ENCODE results near the gene ZNF628. TPM values are rescaled to one million over a fixed set of nuclear protein-coding genes. Genes with fewer than 3 reads are reported as not detected.

Gene ZNF628
- total and polyA plus RNA-seq, 2 donors (not counting 1 experiment from before 2014, with no cell fraction given), result 0.49 to 1.3 TPM

Other genes with a start within 250 kb of the ZNF628 start
- gene TMEM86B, start 247.9 kb upstream of the ZNF628 start, total RNA-seq, result 1.3 TPM in 2 replicates
- gene TMEM86B, start 247.9 kb upstream of the ZNF628 start, polyA plus RNA-seq, result 0.34 and 0.62 TPM in 2 replicates
- gene PPP6R1, start 217.6 kb upstream of the ZNF628 start, total RNA-seq, result 19.3 and 34.0 TPM in 2 replicates
- 28.5 and 43.1 TPM in 2 replicates for gene PPP6R1, start 217.6 kb upstream of the ZNF628 start, polyA plus RNA-seq
- 19.8 and 21.5 TPM in 2 replicates for gene HSPBP1, start 196.5 kb upstream of the ZNF628 start, total RNA-seq
- 12.5 and 15.8 TPM in 2 replicates for gene HSPBP1, start 196.5 kb upstream of the ZNF628 start, polyA plus RNA-seq
- gene BRSK1, start 192.6 kb upstream of the ZNF628 start, total RNA-seq, result 3.9 and 5.1 TPM in 2 replicates
- 5.1 and 8.4 TPM in 2 replicates for gene BRSK1, start 192.6 kb upstream of the ZNF628 start, polyA plus RNA-seq
- gene TMEM150B, start 151.3 kb upstream of the ZNF628 start, total RNA-seq, result not detected in 2 replicates
- gene TMEM150B, start 151.3 kb upstream of the ZNF628 start, polyA plus RNA-seq, result not detected in 2 replicates
- gene KMT5C, start 136.7 kb upstream of the ZNF628 start, total RNA-seq, result 4.1 and 4.6 TPM in 2 replicates
- gene KMT5C, start 136.7 kb upstream of the ZNF628 start, polyA plus RNA-seq, result 1.9 and 2.5 TPM in 2 replicates
- gene COX6B2, start 121.9 kb upstream of the ZNF628 start, total RNA-seq, result under 0.01 and 0.17 TPM in 2 replicates
- 0.03 and 0.14 TPM in 2 replicates for gene COX6B2, start 121.9 kb upstream of the ZNF628 start, polyA plus RNA-seq
- not detected in 2 replicates for gene GARIN5B, start 113.4 kb upstream of the ZNF628 start, total RNA-seq
- not detected in 2 replicates for gene GARIN5B, start 113.4 kb upstream of the ZNF628 start, polyA plus RNA-seq
- 0.66 and 1.0 TPM in 2 replicates for gene IL11, start 106.2 kb upstream of the ZNF628 start, total RNA-seq
- 1.2 and 1.3 TPM in 2 replicates for gene IL11, start 106.2 kb upstream of the ZNF628 start, polyA plus RNA-seq
- gene TMEM190, start 99.8 kb upstream of the ZNF628 start, total RNA-seq, result not detected in 2 replicates
- 0.14 TPM in 1 of 2 replicates, not detected in the other for gene TMEM190, start 99.8 kb upstream of the ZNF628 start, polyA plus RNA-seq
- gene TMEM238, start 92.3 kb upstream of the ZNF628 start, total RNA-seq, result 0.26 and 0.33 TPM in 2 replicates
- gene TMEM238, start 92.3 kb upstream of the ZNF628 start, polyA plus RNA-seq, result not detected in 2 replicates
- 146 and 168 TPM in 2 replicates for gene RPL28, start 90.7 kb upstream of the ZNF628 start, total RNA-seq
- gene RPL28, start 90.7 kb upstream of the ZNF628 start, polyA plus RNA-seq, result 548 and 665 TPM in 2 replicates
- gene UBE2S, start 68.8 kb upstream of the ZNF628 start, total RNA-seq, result 37.5 and 41.0 TPM in 2 replicates
- 25.4 and 74.6 TPM in 2 replicates for gene UBE2S, start 68.8 kb upstream of the ZNF628 start, polyA plus RNA-seq
- gene SHISA7, start 33.3 kb upstream of the ZNF628 start, total RNA-seq, result not detected in 2 replicates
- not detected in 2 replicates for gene SHISA7, start 33.3 kb upstream of the ZNF628 start, polyA plus RNA-seq
- 34.2 and 35.5 TPM in 2 replicates for gene ISOC2, start 15.0 kb upstream of the ZNF628 start, total RNA-seq
- gene ISOC2, start 15.0 kb upstream of the ZNF628 start, polyA plus RNA-seq, result 24.8 and 27.7 TPM in 2 replicates
- not detected in 2 replicates for gene C19orf85, start 11.9 kb upstream of the ZNF628 start, total RNA-seq
- gene C19orf85, start 11.9 kb upstream of the ZNF628 start, polyA plus RNA-seq, result not detected in 2 replicates
- gene NAT14, start 8.6 kb downstream of the ZNF628 start, total RNA-seq, result 12.1 and 18.2 TPM in 2 replicates
- 18.3 and 19.3 TPM in 2 replicates for gene NAT14, start 8.6 kb downstream of the ZNF628 start, polyA plus RNA-seq
- 19.3 and 19.7 TPM in 2 replicates for gene SSC5D, start 11.8 kb downstream of the ZNF628 start, total RNA-seq
- gene SSC5D, start 11.8 kb downstream of the ZNF628 start, polyA plus RNA-seq, result 2.1 and 3.0 TPM in 2 replicates
- gene SBK2, start 60.5 kb downstream of the ZNF628 start, total RNA-seq, result not detected in 2 replicates
- gene SBK2, start 60.5 kb downstream of the ZNF628 start, polyA plus RNA-seq, result not detected in 2 replicates
- gene SBK3, start 68.9 kb downstream of the ZNF628 start, total RNA-seq, result 0.26 and 0.66 TPM in 2 replicates
- gene SBK3, start 68.9 kb downstream of the ZNF628 start, polyA plus RNA-seq, result not detected in 2 replicates
- gene ZNF579, start 104.2 kb downstream of the ZNF628 start, total RNA-seq, result 3.3 and 5.4 TPM in 2 replicates
- gene ZNF579, start 104.2 kb downstream of the ZNF628 start, polyA plus RNA-seq, result 4.2 and 5.0 TPM in 2 replicates
- 2.3 TPM in 2 replicates for gene FIZ1, start 122.9 kb downstream of the ZNF628 start, total RNA-seq
- gene FIZ1, start 122.9 kb downstream of the ZNF628 start, polyA plus RNA-seq, result 1.8 and 2.7 TPM in 2 replicates
- gene ZNF524, start 123.7 kb downstream of the ZNF628 start, total RNA-seq, result 13.4 and 16.8 TPM in 2 replicates
- 2.4 and 2.6 TPM in 2 replicates for gene ZNF524, start 123.7 kb downstream of the ZNF628 start, polyA plus RNA-seq
- 0.51 and 1.2 TPM in 2 replicates for gene ZNF865, start 129.0 kb downstream of the ZNF628 start, total RNA-seq
- 1.2 TPM in 2 replicates for gene ZNF865, start 129.0 kb downstream of the ZNF628 start, polyA plus RNA-seq
- 4.6 and 5.6 TPM in 2 replicates for gene ZNF784, start 147.9 kb downstream of the ZNF628 start, total RNA-seq
- 1.6 and 2.0 TPM in 2 replicates for gene ZNF784, start 147.9 kb downstream of the ZNF628 start, polyA plus RNA-seq
- gene ZNF580, start 164.4 kb downstream of the ZNF628 start, total RNA-seq, result 3.3 and 4.1 TPM in 2 replicates
- gene ZNF580, start 164.4 kb downstream of the ZNF628 start, polyA plus RNA-seq, result 7.2 and 10.9 TPM in 2 replicates
- gene ZNF581, start 167.0 kb downstream of the ZNF628 start, total RNA-seq, result 33.4 and 40.1 TPM in 2 replicates
- 9.0 and 9.2 TPM in 2 replicates for gene ZNF581, start 167.0 kb downstream of the ZNF628 start, polyA plus RNA-seq
- 8.0 and 10.2 TPM in 2 replicates for gene CCDC106, start 171.6 kb downstream of the ZNF628 start, total RNA-seq
- gene CCDC106, start 171.6 kb downstream of the ZNF628 start, polyA plus RNA-seq, result 4.5 and 5.9 TPM in 2 replicates
- 66.8 and 84.1 TPM in 2 replicates for gene U2AF2, start 178.4 kb downstream of the ZNF628 start, total RNA-seq
- gene U2AF2, start 178.4 kb downstream of the ZNF628 start, polyA plus RNA-seq, result 53.5 and 93.3 TPM in 2 replicates
- gene EPN1, start 198.6 kb downstream of the ZNF628 start, total RNA-seq, result 16.2 and 47.1 TPM in 2 replicates
- gene EPN1, start 198.6 kb downstream of the ZNF628 start, polyA plus RNA-seq, result 48.6 and 81.8 TPM in 2 replicates

Data from fibroblast of lung (primary cell).